Lung microvascular endothelial cell (primary cell): ENCODE results near the gene RSRP1. TPM values are rescaled to one million over a fixed set of nuclear protein-coding genes. Genes with fewer than 3 reads are reported as not detected.
A peak's percentile ranks its signal among the peaks of the same experiment; 100 is the strongest.
"Not testable (repeated sequence)": the region's sequence is repeated elsewhere in the genome, so short reads cannot be mapped to it uniquely, and the experiment has no call there.

Source experiments
- DNase-seq, 2 donors: peaks; one replicate each; pipeline versions ENCODE4 v3.0.0 to v3.0.0-alpha.2; 2010; ENCODE audit warnings: low read depth in 2 of 2
- total RNA-seq: library from RNA; depleted of rRNA; stranded (reverse); fragments of >200 nt; gene quantifications from 2 replicates; pipeline ENCODE4 v1.2.1, GENCODE V29; 2014

Gene RSRP1
- total RNA-seq, 1 donor from 2014 or later = 154 TPM

DNA sequence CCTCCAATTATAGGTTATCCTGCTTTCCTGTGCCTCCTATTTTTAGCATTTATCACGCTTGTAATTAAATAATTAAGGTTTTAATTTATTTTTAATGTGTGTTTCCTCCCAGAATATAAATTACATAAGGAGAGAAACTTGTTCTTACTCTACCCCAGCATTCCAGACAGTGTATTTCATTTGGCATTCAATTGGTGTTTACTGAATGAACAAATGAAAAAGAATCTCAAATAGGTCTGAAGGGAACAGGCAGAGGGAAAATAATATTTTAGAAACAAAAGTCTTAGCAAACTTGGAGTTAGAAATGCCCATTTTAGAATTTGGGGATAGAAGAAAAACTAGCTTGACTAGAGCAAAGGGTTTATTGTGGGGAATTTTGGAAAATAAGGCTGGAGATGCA, 9.9 kb upstream of the RSRP1 start:
- DNase-seq = peak in 1 of 2 donors; percentile 0

DNA sequence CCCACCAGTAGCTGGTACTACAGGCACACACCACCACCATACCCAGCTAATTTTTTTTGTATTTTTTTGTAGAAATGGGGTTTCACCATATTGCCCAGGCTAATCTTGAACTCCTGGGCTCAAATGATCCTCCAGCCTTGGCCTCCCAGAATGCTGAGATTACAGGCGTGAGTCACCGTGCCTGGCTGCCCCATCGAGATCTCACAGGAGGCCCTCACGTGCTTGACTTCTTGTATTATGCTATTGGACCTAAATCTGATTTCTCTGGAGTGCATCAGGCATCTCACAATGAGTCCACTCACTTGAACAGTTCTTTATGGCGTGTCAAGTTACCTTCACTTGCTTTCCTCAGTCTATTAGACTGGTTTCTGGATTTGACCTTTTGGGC, 9.3 kb upstream of the RSRP1 start:
- DNase-seq = peak in 1 of 2 donors; percentile 0

DNA sequence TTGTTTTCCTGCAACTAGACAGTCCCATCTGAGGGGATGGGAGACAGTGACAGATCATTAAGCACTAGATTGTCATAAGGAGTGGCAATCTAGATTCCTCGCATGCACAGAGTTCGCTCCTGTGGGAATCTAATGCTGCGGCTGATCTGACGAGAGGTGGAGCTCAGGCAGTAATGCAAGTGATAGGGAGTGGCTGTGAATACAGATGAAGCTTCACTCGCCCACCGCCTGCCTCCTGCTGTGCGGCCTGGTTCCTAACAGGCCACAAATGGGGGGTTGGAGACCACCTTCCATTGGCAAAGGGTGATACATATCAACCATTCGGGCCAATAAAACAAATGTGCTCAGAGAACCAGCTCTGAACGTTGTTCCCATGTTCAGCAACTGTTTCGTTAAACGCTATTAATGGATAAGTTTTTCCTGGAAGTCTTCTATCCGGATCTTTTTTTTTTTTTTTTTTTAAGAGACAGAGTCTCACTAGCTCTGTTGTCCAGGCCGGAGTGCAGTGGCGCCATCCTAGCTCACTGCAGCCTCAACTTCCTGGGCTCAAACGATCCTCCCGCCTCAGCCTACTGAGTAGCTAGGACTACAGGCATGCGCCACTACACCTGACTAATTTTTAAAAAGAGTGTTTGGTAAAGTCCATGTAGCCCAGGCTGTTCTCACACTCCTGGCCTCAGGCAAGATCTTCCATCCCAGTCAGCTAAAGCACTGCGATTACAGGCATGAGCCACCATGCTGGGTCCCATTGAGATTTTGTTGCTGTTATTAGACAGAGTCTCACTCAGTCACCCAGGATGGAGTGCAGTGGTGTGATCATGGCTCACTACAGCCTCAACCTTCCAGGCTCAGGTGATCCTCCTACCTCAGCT, 8.7 kb upstream of the RSRP1 start:
- DNase-seq = peak in 1 of 2 donors; percentile 0

DNA sequence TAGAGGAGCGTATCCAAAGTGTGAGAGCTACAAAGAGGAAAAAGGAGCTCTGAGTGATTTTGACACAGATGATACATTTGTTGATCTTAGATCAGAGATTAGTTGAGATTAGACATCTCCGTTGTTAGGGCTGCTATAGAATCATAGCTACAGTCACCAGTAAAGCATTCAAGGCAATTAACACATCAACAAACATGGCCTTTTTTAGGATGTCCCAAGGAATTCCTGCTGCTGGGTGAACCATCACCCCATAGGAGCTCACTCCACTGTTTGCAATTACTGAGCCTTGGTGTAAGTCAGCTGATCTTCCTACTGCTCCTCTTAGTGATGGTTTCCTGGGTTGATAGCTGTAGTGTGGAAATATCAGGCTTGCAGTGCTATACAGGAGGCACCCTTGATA, 6.7 kb upstream of the RSRP1 start:
- peak in 1 of 2 donors; percentile 67 for DNase-seq

DNA sequence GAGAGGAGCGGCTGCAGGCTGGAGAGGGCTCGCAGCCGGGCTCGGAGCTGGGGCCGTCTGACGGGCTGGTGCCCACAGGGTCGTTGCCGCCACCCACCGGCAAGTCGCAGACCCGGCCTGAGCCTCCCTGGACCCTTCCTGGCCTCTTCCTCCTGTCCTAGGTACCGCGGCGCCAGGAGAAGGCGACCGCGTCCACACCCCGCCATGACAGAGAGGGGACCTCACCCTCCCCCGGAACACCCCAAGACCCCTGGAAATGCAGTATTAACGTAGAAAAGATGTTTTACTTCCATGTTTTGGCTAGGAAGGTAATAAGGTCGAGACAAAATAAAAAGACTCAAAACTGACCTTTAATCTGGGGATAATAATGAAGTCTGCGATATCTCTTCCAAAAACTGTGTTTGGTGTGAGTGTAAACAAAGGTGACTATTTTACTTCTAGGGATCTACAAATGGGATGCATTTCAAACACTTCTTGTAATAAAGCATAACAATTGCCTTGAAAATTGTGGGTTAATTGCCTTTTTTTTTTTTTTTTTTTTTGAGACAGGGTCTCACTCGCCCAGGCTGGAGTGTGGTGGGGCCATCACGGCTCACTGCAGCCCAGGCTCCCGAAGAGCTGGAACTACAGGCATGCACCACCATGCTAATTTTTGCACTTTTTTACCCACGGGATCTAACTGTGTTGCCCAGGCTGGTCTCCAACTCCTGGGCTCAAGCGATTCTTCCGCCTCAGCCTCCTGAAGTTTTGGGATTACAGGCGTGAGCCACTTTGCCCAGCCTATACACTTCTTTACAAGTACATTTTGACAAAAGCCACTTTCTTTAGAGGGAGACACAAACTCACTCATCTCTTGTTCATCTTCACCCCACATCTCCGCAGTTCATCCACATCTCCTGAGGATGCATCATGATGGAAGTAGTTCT, 838 bp upstream of the RSRP1 start:
- DNase-seq = no peak

DNA sequence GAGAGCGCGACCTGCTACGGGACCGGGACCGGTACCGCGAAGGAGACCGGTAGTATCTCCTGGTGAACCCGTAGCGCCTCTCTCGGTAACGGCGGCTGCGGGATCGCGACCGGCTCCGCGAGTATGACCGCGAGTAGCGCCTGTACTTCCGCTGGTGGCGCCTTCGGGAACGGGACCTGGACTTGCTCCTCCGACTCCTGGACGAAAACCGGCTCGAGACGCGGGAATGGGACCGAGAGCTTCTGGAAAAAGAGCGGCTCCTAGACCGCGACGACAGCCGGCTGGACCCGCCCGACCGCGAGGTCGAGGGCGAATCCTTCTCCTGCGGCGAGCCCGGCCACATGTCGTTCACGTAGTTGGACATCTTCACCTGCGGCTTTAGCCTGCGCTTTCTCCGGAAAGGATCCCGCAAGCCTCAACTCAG, 642 bp downstream of the RSRP1 start:
- DNase-seq = peak; percentile 24 to 28

DNA sequence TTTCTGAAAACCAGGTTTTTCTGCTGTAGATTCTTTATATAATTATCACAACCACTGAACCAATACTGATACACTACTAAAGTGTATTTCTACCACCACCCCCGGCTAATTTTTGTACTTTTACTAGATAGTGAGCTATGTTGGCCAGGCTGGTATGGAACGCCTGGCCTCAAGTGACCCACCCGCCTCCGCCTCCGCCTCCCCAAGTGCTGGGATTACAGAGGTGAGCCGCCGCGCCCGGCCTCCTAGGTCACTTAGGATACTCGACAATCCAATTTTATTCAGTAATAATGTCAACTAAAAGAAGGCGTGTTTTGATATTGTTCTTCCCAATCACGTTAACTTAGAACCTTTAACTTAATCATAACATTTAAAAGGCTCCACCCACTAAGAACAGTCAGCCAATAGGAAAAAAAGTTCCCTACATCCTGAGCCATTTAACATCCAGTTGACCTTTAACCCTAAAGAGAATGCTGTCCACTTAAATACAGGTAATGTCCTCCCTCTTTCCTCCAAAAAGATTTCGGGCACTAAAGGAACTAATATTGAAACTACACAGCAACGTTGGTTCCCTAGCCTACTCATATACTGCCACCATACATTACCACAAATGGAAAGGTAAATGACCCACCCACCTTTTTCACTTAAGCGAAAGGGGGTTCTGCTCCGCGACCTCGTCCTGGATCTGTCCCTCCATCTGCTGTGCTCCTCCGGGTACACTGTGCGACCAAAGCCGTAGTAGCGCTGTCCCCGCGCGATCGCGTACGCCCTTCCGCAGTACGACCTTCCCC, 1.2 kb downstream of the RSRP1 start:
- peak; percentile 45 to 57 for DNase-seq

DNA sequence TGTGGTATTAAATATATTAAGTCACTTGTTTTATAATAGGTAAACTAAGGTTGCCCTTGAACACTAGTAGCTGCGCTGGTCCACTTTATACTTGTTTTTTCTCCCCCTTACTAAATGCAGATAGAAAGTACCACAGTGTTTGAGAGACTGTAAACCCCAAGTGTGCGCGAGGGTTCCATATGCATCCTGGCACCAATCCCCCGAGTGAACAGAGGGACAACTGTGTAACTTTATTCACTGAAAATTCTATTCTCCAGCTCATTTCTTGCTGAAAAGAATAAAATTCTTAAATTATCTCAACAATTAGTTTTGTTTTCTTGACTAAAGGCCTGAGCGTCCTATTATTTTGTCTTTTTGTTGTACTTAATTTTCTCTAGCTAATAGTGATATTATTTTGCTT, 1.9 kb downstream of the RSRP1 start:
- no peak for DNase-seq

DNA sequence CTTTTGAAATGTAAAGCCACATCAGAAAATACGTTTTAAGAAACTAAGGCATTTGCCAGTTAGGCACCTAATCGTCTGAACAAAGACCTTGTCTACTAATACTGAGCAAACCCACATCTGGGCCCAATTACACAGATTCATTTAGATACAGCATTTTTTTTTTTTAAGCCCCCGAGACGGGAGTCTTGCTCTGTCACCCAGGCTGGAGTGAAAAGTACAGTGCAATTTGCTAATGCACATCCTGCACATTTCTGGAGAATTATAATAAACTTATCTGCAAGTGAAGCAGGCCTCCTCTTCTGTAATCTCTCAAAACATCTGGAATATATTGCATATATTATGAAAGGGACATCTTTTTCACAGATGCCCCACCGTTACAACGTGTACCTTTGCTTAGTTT, 3.3 kb downstream of the RSRP1 start:
- DNase-seq = no peak

DNA sequence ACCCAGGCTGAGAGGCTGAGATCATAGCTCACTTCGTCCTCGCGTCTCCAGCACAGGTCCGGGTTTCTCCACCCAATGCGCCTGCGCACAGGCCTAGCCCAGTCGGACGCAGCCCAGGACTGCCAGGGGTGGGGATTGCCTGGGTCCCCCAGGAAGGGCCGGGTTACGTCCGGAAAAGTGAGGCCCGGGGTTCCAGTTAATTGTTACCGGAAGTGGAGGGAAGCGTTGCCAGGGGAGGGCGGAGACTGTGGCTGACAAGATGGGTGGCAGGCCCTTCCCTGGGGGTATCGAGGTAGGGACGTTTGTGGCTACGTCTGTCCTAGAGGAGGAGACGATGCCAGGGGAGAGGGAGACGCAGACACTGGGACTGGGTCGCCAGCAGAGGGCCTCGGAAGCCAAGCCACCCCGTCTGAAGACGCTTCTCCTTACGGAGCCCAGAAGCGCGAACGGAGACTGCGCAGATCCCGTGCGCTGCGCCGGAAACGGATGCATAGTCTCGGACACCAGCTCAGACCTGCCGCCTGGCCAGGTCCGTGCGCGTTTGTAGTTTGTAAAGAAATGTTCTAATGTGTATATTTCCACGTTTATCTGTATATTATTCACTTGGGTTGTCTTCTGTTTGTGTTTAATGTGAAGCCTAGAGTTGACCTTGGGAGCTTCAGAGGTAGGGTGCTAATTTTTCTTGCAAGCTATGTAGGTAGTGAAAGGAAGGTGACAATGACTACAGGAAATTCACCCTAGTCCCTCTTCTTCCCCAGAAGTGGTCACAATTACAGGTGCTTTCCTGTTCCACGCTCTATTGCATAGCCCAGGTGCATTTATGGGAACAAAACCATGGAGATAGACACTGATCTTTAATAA, 7.3 kb downstream of the RSRP1 start:
- peak; percentile 68 to 93 for DNase-seq

DNA sequence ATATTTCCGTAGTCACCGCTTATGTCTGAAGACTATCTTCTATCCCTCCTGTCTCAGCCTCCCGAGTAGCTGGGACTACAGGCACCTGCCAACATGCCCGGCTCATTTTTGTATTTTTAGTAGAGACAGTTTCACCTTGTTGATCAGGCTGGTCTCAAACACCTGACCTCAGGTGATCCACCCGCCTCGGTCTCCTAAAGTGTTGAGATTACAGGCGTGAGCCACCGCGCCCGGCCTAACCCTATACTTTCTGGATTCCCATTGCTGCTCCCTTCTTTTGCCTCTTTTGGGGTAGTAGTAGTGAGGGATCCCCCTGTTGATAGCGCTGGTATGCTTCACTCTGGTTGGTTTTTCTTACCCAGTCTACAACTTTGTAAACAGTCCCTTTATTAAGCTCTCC, 9.2 kb downstream of the RSRP1 start:
- DNase-seq = no peak

DNA sequence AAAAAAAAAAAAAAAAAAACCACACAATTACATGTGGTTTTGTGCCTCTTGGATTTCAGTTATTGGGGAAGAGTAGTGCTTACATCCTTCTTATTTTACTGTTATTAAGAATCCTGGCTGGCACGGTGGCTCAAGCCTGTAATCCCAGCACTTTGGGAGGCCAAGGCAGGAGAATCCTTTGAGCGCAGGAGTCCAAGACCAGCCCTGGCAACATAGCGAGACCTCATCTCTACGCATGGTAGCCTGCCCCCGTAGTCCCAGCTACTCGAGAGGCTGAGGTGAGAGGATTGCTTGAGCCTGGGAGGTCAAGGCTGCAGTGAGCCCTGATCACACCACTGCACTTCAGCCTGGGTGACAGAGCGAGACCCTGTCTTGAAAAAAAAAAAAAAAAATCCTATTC, 11.0 kb downstream of the RSRP1 start:
- not testable (repeated sequence) for DNase-seq

DNA sequence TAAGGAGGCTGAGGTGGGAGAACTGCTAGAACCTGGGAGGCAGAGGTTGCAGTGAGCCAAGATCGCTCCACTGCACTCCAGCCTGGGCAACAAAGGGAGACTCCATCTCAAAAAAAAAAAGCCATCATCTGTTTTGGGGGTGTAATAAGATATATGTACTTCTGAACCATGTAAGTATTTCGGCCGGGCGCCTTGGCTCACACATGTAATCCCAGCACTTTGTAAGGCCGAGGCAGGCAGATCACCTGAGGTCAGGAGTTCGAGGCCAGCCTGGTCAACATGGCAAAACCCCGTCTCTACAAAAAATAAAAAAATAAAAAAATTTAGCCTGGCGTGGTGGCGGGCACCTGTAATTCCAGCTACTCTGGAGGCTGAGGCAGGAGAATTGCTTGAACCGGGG, 11.8 kb downstream of the RSRP1 start:
- DNase-seq = not testable (repeated sequence)

DNA sequence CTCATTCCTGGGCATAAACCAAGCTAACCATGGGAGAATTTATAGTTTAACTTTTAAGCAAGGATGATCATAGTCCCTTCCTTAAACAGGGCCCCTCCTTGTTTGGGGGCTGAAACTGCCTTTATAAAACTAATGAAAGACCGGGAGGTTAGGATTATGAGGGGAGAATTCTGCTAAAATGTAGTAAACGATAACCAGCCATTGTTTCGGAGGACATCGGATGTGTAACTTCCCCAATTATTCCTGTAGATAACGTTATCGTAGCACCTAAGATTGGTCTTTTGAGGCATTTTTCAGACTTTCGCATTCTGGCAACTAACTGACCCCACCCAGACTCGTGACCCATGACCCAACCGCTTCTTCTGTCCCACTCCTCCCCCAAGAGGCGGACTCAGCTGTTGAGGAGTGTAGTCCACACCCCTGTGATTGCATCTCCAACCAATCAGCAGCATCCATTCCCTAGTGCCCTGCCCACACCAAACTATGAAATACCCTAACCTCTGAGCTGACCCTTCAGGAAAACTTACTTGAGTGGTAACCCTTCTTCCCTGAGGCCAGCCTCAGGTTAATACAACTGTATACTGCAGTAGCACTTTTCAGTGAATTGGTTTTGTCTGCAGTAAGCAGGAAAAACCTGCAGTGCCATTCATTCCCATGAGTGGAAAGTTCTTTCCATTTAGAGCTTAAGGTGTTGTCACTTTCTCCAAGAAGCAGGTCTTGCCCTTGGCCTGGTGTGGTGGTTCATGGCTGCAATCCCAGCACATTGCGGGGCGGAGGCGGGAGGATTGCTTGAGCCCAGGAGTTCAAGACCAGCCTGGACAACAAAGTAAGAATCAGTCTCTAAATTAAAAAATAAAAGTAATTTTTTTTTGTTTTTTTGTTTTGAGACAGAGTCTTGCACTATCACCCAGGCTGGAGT, 14.1 kb downstream of the RSRP1 start:
- DNase-seq = peak; percentile 73 to 90

DNA sequence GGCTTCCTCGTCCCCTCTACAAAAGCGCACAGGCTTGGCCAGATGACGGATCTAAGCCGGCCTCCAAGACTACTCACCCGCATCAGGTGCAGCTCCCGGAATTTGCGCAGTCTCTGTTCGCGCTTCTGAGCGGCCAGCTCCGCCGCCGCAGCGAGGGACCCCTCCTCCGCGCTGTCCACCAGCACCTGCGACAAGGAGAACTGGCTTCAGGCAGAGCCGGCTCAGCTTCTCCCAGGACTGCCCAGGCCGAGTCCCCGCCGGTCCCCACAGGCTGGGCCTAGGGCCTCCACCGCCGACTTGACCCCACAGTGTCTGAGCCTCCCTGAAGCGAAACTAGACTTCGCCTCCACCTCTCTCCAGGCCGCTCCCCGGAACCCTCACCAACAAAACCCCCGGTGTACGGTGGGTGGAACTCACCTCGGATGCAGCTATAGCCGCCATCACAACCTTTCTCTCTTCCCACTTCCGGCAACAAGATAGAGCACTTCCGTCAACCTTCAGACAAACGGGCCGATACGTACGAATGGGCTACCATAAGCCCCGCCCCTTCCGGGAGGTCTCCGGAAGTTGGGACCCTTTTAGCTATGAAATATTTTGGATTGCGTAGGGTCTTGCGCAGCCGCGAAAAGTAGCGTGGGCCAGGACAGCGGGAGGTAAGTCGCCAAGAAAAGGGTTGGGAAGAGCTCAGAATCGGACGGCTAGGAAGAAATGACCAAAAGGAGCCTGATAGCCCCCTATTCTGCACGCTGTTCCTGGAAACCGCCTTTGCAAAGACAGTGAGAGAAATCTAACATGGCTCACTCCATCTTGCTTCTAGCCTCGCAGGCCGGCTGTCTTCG, 15.0 kb downstream of the RSRP1 start, which contains the start of gene SYF2:
Gene SYF2, minus strand, starts transcription at position 476 of the 839 bp plus-strand sequence. Its CDS starts 35 bp downstream, at position 441.
- peak; percentile 91 to 92 for DNase-seq

DNA sequence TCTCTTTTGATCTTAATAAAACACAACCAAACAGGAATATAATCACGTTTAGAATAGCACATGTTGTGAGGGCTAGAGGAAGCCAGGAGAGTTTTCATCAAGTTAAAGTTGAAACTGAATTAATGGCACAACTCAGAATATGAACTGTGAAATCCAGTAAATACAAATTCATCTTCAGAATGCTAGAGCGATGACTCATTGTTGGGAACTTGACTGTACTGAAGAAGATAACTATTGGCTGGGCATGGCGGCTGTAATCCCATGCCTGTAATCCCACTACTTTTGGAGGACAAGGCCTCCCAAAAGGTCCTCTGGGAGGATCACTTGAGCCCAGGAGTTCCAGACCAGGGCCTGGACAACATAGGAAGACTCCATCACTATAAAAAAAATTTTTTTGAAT, 23.8 kb downstream of the RSRP1 start:
- DNase-seq = peak in 1 of 2 donors; percentile 39

DNA sequence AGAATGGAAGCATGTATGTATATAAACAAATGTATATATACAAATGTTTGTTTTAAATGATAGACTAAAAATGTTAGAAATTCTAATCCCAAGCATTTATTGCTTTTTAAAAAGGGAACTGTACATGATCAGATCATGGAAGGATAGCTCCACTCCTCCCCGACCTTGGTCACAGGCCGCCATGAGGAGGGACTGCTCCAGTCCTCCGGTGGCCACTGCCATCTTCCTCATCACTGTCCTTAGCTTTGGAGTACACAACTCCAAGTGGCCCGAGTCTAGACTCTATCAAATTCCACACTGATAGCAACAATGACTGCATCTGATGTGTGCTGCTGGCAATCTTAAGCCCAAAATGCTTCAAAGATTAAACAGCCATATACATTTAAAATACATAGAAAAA, 24.6 kb downstream of the RSRP1 start:
- no peak for DNase-seq

DNA sequence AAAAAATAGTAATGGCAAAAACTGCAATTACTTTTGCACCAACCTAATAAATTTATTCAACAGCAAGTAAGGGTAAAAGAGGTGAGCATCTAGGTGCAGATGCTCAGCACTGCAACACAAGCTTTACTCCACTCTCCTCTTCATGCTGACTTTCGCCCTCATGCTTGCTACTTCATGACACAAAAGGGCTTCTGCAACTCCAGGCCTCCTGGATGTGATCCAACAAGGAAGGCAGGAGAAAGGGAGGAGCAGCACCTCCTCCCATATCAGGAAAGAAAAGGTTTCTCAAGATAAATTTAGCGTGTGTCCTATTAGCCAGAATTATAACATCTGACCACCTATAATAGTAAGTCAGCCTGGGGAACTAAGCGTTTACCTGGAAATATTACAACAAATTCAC, 26.6 kb downstream of the RSRP1 start:
- no peak for DNase-seq
